LNCAP (cell line): ENCODE data around the gene PTPRN2.

Experiments used
- TF ChIP-seq, protein P1 (sequence below): fragments of 450-650 bp; IDR thresholded peaks from 2 replicates; pipeline ENCODE4 v1.5.1; 2017; ENCODE audit warnings: mild to moderate bottlenecking

PTPRN2 gene

DNA sequence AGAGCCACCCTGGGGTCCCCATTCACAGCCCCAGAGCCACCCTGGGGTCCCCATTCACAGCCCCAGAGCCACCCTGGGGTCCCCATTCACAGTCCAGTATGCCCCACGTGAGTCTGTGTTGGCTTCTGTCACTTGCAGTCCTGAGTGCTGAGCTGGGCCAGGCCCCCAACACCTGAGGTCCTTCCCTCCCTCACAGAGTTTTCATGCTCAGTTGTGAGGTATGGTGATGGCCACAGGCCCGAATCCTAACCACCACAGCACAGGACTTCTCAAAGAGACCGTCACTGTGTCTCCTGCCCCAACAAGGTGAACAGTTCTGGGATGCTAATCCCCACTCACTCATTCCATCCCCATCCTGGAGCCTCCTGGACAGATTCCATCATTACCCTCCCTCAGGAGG is 239.2 kb downstream of the PTPRN2 start:
- TF ChIP-seq, protein P1, sequence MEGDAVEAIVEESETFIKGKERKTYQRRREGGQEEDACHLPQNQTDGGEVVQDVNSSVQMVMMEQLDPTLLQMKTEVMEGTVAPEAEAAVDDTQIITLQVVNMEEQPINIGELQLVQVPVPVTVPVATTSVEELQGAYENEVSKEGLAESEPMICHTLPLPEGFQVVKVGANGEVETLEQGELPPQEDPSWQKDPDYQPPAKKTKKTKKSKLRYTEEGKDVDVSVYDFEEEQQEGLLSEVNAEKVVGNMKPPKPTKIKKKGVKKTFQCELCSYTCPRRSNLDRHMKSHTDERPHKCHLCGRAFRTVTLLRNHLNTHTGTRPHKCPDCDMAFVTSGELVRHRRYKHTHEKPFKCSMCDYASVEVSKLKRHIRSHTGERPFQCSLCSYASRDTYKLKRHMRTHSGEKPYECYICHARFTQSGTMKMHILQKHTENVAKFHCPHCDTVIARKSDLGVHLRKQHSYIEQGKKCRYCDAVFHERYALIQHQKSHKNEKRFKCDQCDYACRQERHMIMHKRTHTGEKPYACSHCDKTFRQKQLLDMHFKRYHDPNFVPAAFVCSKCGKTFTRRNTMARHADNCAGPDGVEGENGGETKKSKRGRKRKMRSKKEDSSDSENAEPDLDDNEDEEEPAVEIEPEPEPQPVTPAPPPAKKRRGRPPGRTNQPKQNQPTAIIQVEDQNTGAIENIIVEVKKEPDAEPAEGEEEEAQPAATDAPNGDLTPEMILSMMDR = no peak

DNA sequence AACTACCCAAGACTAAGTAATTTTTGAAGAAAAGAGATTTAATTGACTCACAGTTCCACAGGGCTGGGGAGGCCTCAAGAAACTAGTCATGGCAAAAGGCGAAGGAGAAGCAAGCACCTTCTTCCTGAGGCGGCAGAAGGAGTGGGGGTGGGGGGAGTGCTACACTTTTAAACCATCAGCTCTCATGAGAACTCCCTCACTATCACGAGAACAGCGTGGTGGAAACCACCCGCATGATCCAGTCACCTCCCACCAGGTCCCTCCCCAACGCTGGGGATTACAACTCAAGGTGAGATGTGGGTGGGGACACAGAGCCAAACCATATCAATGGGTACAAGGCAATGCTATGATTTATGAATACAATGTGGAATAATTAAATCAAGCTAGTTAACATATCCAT is 241.9 kb downstream of the PTPRN2 start:
- TF ChIP-seq, protein P1 = no peak

- TF ChIP-seq, protein P1 = no peak
Measured at GRCh38 chr7:158344706-158345300, 242.8 kb downstream of the PTPRN2 start.

GRCh38 chr7:158343936-158344455 is 243.6 kb downstream of the PTPRN2 start:
- TF ChIP-seq, protein P1 = no peak

GRCh38 chr7:158343526-158343925 is 244.1 kb downstream of the PTPRN2 start:
- TF ChIP-seq, protein P1 = no peak

DNA sequence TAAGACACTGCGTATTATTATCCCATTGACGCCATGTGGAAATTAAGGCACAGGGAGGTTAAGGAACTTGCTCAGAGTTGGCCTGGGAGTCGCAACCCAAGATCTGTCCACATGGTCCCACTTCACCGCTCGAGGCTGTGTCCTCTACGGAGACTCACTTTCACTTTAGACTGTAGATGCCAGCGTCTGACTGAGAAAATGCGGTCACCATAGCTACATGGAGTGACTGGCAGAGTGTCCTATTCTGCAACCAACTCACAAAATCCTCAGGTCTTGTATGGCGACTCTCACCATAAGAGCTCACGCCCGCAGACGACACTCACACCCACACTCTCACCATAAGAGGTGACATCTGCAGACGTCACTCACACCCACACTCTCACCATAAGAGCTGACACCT is 257.9 kb downstream of the PTPRN2 start:
- TF ChIP-seq, protein P1 = no peak

DNA sequence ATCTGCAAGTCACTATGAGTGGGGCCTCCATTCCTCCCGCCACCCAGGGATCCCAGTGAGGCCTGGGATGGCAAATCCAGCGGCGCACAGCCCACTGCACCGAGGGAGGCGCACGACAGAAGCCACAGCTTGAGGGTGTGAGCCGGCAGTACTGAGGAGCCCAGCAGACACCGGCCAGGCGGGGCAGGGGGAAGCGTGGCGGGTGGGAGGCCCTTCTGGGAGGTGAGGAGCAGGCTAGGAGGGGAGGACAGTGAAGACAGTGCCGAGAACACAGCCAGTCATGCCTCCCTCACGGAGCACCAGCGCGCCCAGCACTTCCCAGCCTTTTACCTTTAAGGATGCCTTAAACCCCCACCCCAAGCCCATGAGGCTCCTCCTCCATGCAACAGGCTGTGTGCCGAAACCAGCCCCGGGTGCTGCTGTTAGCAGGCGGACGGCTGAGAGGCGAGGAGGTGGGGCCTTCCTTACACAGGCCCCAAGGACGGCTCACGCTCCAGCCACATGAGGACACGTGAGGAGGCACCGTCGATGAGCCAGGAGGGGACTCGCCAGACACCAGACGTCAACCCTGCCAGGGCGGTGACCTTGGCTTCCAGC is 258.5 kb downstream of the PTPRN2 start:
- TF ChIP-seq, protein P1 = no peak
